ENCODE results near the gene CCDC40.

DNA sequence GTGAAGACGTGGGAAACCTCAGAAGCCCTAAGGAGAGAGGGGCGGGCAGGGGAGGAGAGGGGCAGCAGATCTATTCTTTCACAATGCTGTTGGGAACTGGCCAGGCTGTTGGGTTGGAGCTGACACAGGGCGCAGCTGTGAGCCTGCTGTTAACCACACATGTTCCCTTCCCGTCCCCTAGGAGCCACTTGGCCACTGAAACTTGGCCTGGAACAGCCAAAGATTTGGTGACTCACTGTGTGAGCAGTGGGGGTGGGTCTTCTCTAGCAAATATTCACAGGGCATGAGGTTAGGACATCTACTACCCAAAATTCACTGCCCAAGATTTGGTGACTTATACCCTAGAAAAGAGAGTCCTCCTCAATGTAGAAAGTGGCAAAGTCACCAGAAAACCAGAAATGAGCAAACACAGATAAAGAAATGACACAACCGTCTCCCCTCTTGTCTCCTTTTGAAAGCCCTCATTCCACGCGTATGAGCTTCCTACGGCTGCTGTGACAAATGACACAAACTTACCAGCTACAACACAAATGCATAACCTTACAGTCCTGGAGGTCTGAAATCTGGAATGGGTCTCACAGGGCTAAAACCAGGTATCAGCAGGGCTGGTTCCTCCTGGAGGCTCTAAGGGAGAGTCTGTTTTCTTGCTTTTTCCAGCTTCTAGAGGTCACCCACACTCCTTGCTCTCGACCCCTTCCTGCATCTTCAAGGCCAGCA, 7.0 kb upstream of the CCDC40 start:
- TF ChIP-seq, protein P1, sequence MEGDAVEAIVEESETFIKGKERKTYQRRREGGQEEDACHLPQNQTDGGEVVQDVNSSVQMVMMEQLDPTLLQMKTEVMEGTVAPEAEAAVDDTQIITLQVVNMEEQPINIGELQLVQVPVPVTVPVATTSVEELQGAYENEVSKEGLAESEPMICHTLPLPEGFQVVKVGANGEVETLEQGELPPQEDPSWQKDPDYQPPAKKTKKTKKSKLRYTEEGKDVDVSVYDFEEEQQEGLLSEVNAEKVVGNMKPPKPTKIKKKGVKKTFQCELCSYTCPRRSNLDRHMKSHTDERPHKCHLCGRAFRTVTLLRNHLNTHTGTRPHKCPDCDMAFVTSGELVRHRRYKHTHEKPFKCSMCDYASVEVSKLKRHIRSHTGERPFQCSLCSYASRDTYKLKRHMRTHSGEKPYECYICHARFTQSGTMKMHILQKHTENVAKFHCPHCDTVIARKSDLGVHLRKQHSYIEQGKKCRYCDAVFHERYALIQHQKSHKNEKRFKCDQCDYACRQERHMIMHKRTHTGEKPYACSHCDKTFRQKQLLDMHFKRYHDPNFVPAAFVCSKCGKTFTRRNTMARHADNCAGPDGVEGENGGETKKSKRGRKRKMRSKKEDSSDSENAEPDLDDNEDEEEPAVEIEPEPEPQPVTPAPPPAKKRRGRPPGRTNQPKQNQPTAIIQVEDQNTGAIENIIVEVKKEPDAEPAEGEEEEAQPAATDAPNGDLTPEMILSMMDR (IDR thresholded peaks at IDR 0.05), result no peak
- no peak for TF ChIP-seq POLR2A (IDR thresholded peaks at IDR 0.05)
